WTC11 (cell line): ENCODE data around the gene ADGB. TPM values are rescaled to one million over a fixed set of nuclear protein-coding genes. Genes with fewer than 3 reads are reported as not detected.

Experiments used
- ATAC-seq: fragments of 200-7000 bp; cut with Tn5 transposase; 2 replicates; pipeline ENCODE4 v1.10.0; 2021; ENCODE audit warnings: mild to moderate bottlenecking, moderate library complexity
- CTCF ChIA-PET: fragments of 300-600 bp; sonication (Branson Sonifier 250); formaldehyde crosslinking; loops from one replicate; lab custom pipeline; 2021; ENCODE audit warnings: antibody characterized with exemption; lab: Charles Lee
- POLR2A ChIA-PET: fragments of 350-600 bp; sonication (Branson Sonifier 250); formaldehyde crosslinking; loops from one replicate; lab custom pipeline; 2021; ENCODE audit warnings: antibody characterized with exemption; lab: Charles Lee
- DNase-seq: peaks from one replicate; pipeline ENCODE4 v3.0.0; 2021; ENCODE audit warnings: low spot score
- H3K27ac Mint-ChIP-seq: 2 replicates; pipeline ENCODE4 v1.8.0; 2021; ENCODE audit warnings: mixed read lengths
- H3K27me3 Mint-ChIP-seq: 2 replicates; pipeline ENCODE4 v1.8.0; 2021; ENCODE audit warnings: low read depth, mild to moderate bottlenecking, moderate library complexity, mixed read lengths
- H3K36me3 Mint-ChIP-seq: 2 replicates; pipeline ENCODE4 v1.8.0; 2021; ENCODE audit warnings: mixed read lengths
- H3K4me1 Mint-ChIP-seq: 2 replicates; pipeline ENCODE4 v1.8.0; 2022; ENCODE audit warnings: mixed read lengths
- H3K4me3 Mint-ChIP-seq: 2 replicates; pipeline ENCODE4 v1.8.0; 2021; ENCODE audit warnings: mild to moderate bottlenecking, moderate library complexity, mixed read lengths
- H3K9me3 Mint-ChIP-seq: 2 replicates; pipeline ENCODE4 v1.8.0; 2021; ENCODE audit warnings: mixed read lengths
- EMX1 ChIP-seq: fragments of 250-450 bp; sonication (Bioruptor Pico); IDR thresholded peaks from 2 replicates; pipeline ENCODE4 v1.8.0; 2021; ENCODE audit warnings: mild to moderate bottlenecking
- ERG ChIP-seq: fragments of 250-450 bp; sonication (Bioruptor Pico); IDR thresholded peaks from 2 replicates; pipeline ENCODE4 v1.8.0; 2021; ENCODE audit warnings: mild to moderate bottlenecking
- ESRRA ChIP-seq: sonication (generic); formaldehyde crosslinking; IDR thresholded peaks from 2 replicates; pipeline ENCODE4 v1.8.1; 2022; ENCODE audit warnings: mild to moderate bottlenecking, missing genetic modification reagents, borderline replicate concordance
- FOXP1 ChIP-seq: sonication (generic); formaldehyde crosslinking; IDR thresholded peaks from 2 replicates; pipeline ENCODE4 v1.8.0; 2022; ENCODE audit warnings: missing genetic modification reagents, mild to moderate bottlenecking, moderate library complexity, borderline replicate concordance
- GTF2I ChIP-seq: fragments of 250-450 bp; sonication (Bioruptor Pico); conservative IDR thresholded peaks from 2 replicates; pipeline ENCODE4 v1.4.0; 2021; ENCODE audit warnings: mild to moderate bottlenecking
- HMGXB4 ChIP-seq: sonication (generic); formaldehyde crosslinking; IDR thresholded peaks from 2 replicates; pipeline ENCODE4 v1.8.1; 2023; ENCODE audit warnings: mild to moderate bottlenecking, moderate library complexity, missing genetic modification reagents
- KAT7 ChIP-seq: sonication (generic); formaldehyde crosslinking; IDR thresholded peaks from 2 replicates; pipeline ENCODE4 v1.8.1; 2023; ENCODE audit warnings: missing genetic modification reagents, mild to moderate bottlenecking, borderline replicate concordance
- PRRX2 ChIP-seq: fragments of 250-450 bp; sonication (Bioruptor Pico); IDR thresholded peaks from 2 replicates; pipeline ENCODE4 v1.8.0; 2021; ENCODE audit warnings: mild to moderate bottlenecking
- SMAD4 ChIP-seq: sonication (generic); formaldehyde crosslinking; IDR thresholded peaks from 2 replicates; pipeline ENCODE4 v1.8.0; 2022; ENCODE audit warnings: mild to moderate bottlenecking, missing genetic modification reagents
- TP53 ChIP-seq: sonication (generic); formaldehyde crosslinking; IDR thresholded peaks from 2 replicates; pipeline ENCODE4 v1.8.1; 2023; ENCODE audit warnings: mild to moderate bottlenecking, missing genetic modification reagents
- ZNF532 ChIP-seq: fragments of 250-450 bp; sonication (Bioruptor Pico); IDR thresholded peaks from 2 replicates; pipeline ENCODE4 v1.9.0; 2021; ENCODE audit warnings: mild to moderate bottlenecking, borderline replicate concordance
- total RNA-seq: library from RNA; stranded (reverse); gene quantifications from 3 replicates; pipeline ENCODE4 v1.2.3, GENCODE V29; 2021
- TF ChIP-seq, protein P1 (sequence below): sonication (generic); formaldehyde crosslinking; IDR thresholded peaks from 2 replicates; pipeline ENCODE4 v1.8.0; 2023; ENCODE audit warnings: mild to moderate bottlenecking, missing genetic modification reagents
- TF ChIP-seq, protein P2 (sequence below): sonication (generic); formaldehyde crosslinking; IDR thresholded peaks from 2 replicates; pipeline ENCODE4 v1.8.1; 2023; ENCODE audit warnings: mild to moderate bottlenecking, missing genetic modification reagents, moderate library complexity
- TF ChIP-seq, protein P3 (sequence below): sonication (generic); formaldehyde crosslinking; IDR thresholded peaks from 2 replicates; pipeline ENCODE4 v1.8.1; 2022; ENCODE audit warnings: low read depth, mild to moderate bottlenecking, moderate library complexity, missing genetic modification reagents, borderline replicate concordance

Gene ADGB
- total RNA-seq, 1 experiment from 2014 or later = not detected

GRCh38 chr6:146864300-146864699 lies 265.5 kb downstream of the ADGB start:
- Mint-ChIP-seq H3K27ac (no peak overlapping the region), H3K36me3 (no peaks in the 10 kb centered on the region), H3K4me3 (no peak overlapping the region), H3K9me3 (no peaks in the 10 kb centered on the region), H3K27me3 (no peaks in the 10 kb centered on the region), H3K4me1 (no peaks in the 10 kb centered on the region)
- DNase-seq = no peak
- ChIA-PET CTCF (no interaction called here), POLR2A (no interaction called here)
- TF ChIP-seq ESRRA = no peak
- no peak for TF ChIP-seq EMX1 (CRISPR knock-in tag)
- no peak for TF ChIP-seq PRRX2 (CRISPR knock-in tag)
- TF ChIP-seq SMAD4 = no peak
- TF ChIP-seq, protein P1, sequence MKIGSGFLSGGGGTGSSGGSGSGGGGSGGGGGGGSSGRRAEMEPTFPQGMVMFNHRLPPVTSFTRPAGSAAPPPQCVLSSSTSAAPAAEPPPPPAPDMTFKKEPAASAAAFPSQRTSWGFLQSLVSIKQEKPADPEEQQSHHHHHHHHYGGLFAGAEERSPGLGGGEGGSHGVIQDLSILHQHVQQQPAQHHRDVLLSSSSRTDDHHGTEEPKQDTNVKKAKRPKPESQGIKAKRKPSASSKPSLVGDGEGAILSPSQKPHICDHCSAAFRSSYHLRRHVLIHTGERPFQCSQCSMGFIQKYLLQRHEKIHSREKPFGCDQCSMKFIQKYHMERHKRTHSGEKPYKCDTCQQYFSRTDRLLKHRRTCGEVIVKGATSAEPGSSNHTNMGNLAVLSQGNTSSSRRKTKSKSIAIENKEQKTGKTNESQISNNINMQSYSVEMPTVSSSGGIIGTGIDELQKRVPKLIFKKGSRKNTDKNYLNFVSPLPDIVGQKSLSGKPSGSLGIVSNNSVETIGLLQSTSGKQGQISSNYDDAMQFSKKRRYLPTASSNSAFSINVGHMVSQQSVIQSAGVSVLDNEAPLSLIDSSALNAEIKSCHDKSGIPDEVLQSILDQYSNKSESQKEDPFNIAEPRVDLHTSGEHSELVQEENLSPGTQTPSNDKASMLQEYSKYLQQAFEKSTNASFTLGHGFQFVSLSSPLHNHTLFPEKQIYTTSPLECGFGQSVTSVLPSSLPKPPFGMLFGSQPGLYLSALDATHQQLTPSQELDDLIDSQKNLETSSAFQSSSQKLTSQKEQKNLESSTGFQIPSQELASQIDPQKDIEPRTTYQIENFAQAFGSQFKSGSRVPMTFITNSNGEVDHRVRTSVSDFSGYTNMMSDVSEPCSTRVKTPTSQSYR (CRISPR knock-in tag) = no peak
- TF ChIP-seq GTF2I = no peak
- TF ChIP-seq FOXP1 = no peak
- no peak for TF ChIP-seq ERG (CRISPR knock-in tag)
- no peak for ATAC-seq

- Mint-ChIP-seq H3K27me3 (no peaks in the 10 kb centered on the region), H3K27ac (no peak overlapping the region), H3K4me3 (no peak overlapping the region), H3K36me3 (no peaks in the 10 kb centered on the region), H3K9me3 (no peaks in the 10 kb centered on the region), H3K4me1 (no peaks in the 10 kb centered on the region)
- TF ChIP-seq TP53 (CRISPR knock-in tag) = no peak
- TF ChIP-seq, protein P2, sequence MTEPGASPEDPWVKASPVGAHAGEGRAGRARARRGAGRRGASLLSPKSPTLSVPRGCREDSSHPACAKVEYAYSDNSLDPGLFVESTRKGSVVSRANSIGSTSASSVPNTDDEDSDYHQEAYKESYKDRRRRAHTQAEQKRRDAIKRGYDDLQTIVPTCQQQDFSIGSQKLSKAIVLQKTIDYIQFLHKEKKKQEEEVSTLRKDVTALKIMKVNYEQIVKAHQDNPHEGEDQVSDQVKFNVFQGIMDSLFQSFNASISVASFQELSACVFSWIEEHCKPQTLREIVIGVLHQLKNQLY (CRISPR knock-in tag) = no peak
- no peak for TF ChIP-seq ZNF532 (CRISPR knock-in tag)
- TF ChIP-seq, protein P3, sequence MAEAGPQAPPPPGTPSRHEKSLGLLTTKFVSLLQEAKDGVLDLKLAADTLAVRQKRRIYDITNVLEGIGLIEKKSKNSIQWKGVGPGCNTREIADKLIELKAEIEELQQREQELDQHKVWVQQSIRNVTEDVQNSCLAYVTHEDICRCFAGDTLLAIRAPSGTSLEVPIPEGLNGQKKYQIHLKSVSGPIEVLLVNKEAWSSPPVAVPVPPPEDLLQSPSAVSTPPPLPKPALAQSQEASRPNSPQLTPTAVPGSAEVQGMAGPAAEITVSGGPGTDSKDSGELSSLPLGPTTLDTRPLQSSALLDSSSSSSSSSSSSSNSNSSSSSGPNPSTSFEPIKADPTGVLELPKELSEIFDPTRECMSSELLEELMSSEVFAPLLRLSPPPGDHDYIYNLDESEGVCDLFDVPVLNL = no peak
- no peak for TF ChIP-seq HMGXB4
- TF ChIP-seq KAT7 (CRISPR knock-in tag) = no peak
- DNase-seq (no peak), ATAC-seq (no peak)
- POLR2A ChIA-PET = no interaction called here
- CTCF ChIA-PET = no interaction called here
Measured at GRCh38 chr6:146864885-146865284, 266.1 kb downstream of the ADGB start.

Other genes starting within 250 kb of the ADGB start
- gene RAB32, start 55.1 kb upstream of the ADGB start, total RNA-seq = 3.9 to 5.1 TPM (median 4.5 TPM) in 3 replicates